K562 (cell line): ENCODE measurements around the gene PLXNA3. TPM values are rescaled to one million over a fixed set of nuclear protein-coding genes. Genes with fewer than 3 reads are reported as not detected.

ENCODE experiments used
- ARHGAP35 ChIP-seq: fragments of 450-650 bp; IDR thresholded peaks from 2 replicates; pipeline ENCODE4 v1.6.1; 2018; ENCODE audit not compliant: partially characterized antibody
- CAMTA2 ChIP-seq: fragments of 250-450 bp; sonication (Bioruptor Pico); conservative IDR thresholded peaks from 2 replicates; pipeline ENCODE4 v1.5.1; 2022
- CBX2 ChIP-seq: fragments of 200-600 bp; sonication (generic); IDR thresholded peaks from one replicate; pipeline ENCODE4 v1.6.1; 2012; ENCODE audit warnings: mild to moderate bottlenecking, low read length, inconsistent platforms; ENCODE audit not compliant: insufficient read depth, poor library complexity, severe bottlenecking
- CBX3 ChIP-seq, 2 experiments: IDR thresholded peaks; 1 replicate in 1 of 2; 2 replicates in 1 of 2; pipeline ENCODE4 v1.6.1; 2012; ENCODE audit warnings: inconsistent platforms in 2 of 2, low read length in 2 of 2, borderline replicate concordance in 1 of 2, control low read depth in 1 of 2
- GATAD2A ChIP-seq: fragments of 450-650 bp; IDR thresholded peaks from 2 replicates; pipeline ENCODE4 v1.6.1; 2017
- GTF2E2 ChIP-seq: fragments of 200-800 bp; sonication (Bioruptor generic); IDR thresholded peaks from 2 replicates; pipeline ENCODE4 v1.6.1; 2016; ENCODE audit warnings: missing genetic modification characterization, missing compliant biosample characterization
- HMGN3 ChIP-seq: IDR thresholded peaks from 2 replicates; pipeline ENCODE4 v1.6.1; 2011; ENCODE audit warnings: borderline replicate concordance, low read depth, mild to moderate bottlenecking, mixed read lengths, low read length; ENCODE audit not compliant: insufficient read length; ENCODE audit errors: extremely low read depth
- JUND ChIP-seq, 2 experiments: IDR thresholded peaks; 2 replicates in 1 of 2; 3 replicates in 1 of 2; pipeline ENCODE4 v1.6.1; 2011; ENCODE audit warnings: borderline replicate concordance in 2 of 2, low read depth in 2 of 2, low read length in 2 of 2, improper control_type of control experiment in 1 of 2, missing biosample characterization in 1 of 2, missing genetic modification characterization in 1 of 2, missing genetic modification reagents in 1 of 2
- MAFK ChIP-seq: IDR thresholded peaks from 2 replicates; pipeline ENCODE4 v1.6.1; 2011; ENCODE audit warnings: low read length, improper control_type of control experiment
- RUNX1 ChIP-seq: sonication (generic); IDR thresholded peaks from 2 replicates; pipeline ENCODE4 v1.6.1; 2016; ENCODE audit warnings: antibody characterized with exemption, low read depth
- SREBF2 ChIP-seq: sonication (generic); formaldehyde crosslinking; IDR thresholded peaks from 2 replicates; pipeline ENCODE4 v1.4.0; 2020; ENCODE audit warnings: mild to moderate bottlenecking, missing genetic modification reagents
- SRSF9 ChIP-seq: fragments of 200-400 bp; formaldehyde crosslinking; IDR thresholded peaks from 2 replicates; pipeline ENCODE4 v1.6.1; 2017; ENCODE audit warnings: low read depth, low read length, borderline replicate concordance
- TBP ChIP-seq: optimal IDR thresholded peaks from 2 replicates; pipeline ENCODE3; 2011; ENCODE audit warnings: low read depth, low read length, improper control_type of control experiment
- TEAD1 ChIP-seq, 2 experiments: fragments of 450-650 bp in 1 of 2; sonication (generic) in 1 of 2; formaldehyde crosslinking; IDR thresholded peaks; 2 replicates each; pipeline versions ENCODE4 v1.4.0 to v1.8.0; 2020 to 2022; ENCODE audit warnings: mild to moderate bottlenecking in 2 of 2, missing genetic modification reagents in 1 of 2
- ZFP30 ChIP-seq: fragments of 250-450 bp; sonication (Bioruptor Pico); IDR thresholded peaks from 2 replicates; pipeline ENCODE4 v1.8.0; 2022; ENCODE audit warnings: moderate library complexity, mild to moderate bottlenecking, inconsistent platforms, borderline replicate concordance
- ZFX ChIP-seq: sonication (generic); formaldehyde crosslinking; IDR thresholded peaks from 2 replicates; pipeline ENCODE4 v1.8.0; 2022; ENCODE audit warnings: mild to moderate bottlenecking, missing genetic modification reagents, moderate library complexity
- ZNF134 ChIP-seq: fragments of 250-450 bp; sonication (Bioruptor Pico); conservative IDR thresholded peaks from 2 replicates; pipeline ENCODE4 v1.4.0; 2020
- ZNF589 ChIP-seq: fragments of 200-800 bp; sonication (Bioruptor generic); IDR thresholded peaks from 2 replicates; pipeline ENCODE4 v1.6.1; 2016; ENCODE audit warnings: low read depth, missing genetic modification characterization, missing compliant biosample characterization
- polyA plus RNA-seq, 8 experiments: library from polyadenylated mRNA; depleted of rRNA in 4 of 8; stranded (reverse) in 5 of 8; unstranded in 3 of 8; fragments of >200 nt; fragmentation: Nextera tagmentation in 2 of 8; fragmentation: Illumina TruSeq in 1 of 8; extraction: Ambion mirVana in 2 of 8; extraction: Trizol in 1 of 8; gene quantifications; 2 replicates each; pipeline versions ENCODE4 v1.2.1 to v1.2.3, GENCODE V29; 2011 to 2014; ENCODE audit warnings: inconsistent platforms in 1 of 8, missing spikeins in 1 of 8
- total RNA-seq, 7 experiments: library from RNA; depleted of rRNA in 6 of 7; stranded (reverse); fragments of >200 nt in 6 of 7; fragmentation: Illumina TruSeq in 2 of 7; extraction: Trizol in 2 of 7; gene quantifications; 2 replicates each; pipeline versions ENCODE4 v1.2.1 to v1.2.3, GENCODE V29; 2011 to 2021; ENCODE audit warnings: low replicate concordance in 1 of 7
- TF ChIP-seq, protein P1 (sequence below), 2 experiments: fragments of 250-450 bp in 1 of 2; fragments of 450-650 bp in 1 of 2; sonication (Bioruptor Pico) in 1 of 2; IDR thresholded peaks; 2 replicates each; pipeline versions ENCODE4 v1.6.1 to v1.8.0; 2016 to 2021; ENCODE audit warnings: mild to moderate bottlenecking in 2 of 2, moderate library complexity in 2 of 2, missing compliant biosample characterization in 1 of 2, missing genetic modification characterization in 1 of 2
- TF ChIP-seq, protein P2 (sequence below): sonication (generic); formaldehyde crosslinking; IDR thresholded peaks from 2 replicates; pipeline ENCODE4 v1.8.1; 2023; ENCODE audit warnings: mild to moderate bottlenecking, missing genetic modification reagents
- TF ChIP-seq, protein P3 (sequence below): fragments of 150-350 bp; IDR thresholded peaks from 2 replicates; pipeline ENCODE4 v1.6.1; 2014; ENCODE audit warnings: low read depth, mild to moderate bottlenecking, low read length, borderline replicate concordance

Gene PLXNA3
- total and polyA plus RNA-seq, 9 of the 15 experiments (the other 6 are each of a cell fraction or from before 2014, with no cell fraction given): 0.32 to 47.8 (median 7.5) TPM

DNA sequence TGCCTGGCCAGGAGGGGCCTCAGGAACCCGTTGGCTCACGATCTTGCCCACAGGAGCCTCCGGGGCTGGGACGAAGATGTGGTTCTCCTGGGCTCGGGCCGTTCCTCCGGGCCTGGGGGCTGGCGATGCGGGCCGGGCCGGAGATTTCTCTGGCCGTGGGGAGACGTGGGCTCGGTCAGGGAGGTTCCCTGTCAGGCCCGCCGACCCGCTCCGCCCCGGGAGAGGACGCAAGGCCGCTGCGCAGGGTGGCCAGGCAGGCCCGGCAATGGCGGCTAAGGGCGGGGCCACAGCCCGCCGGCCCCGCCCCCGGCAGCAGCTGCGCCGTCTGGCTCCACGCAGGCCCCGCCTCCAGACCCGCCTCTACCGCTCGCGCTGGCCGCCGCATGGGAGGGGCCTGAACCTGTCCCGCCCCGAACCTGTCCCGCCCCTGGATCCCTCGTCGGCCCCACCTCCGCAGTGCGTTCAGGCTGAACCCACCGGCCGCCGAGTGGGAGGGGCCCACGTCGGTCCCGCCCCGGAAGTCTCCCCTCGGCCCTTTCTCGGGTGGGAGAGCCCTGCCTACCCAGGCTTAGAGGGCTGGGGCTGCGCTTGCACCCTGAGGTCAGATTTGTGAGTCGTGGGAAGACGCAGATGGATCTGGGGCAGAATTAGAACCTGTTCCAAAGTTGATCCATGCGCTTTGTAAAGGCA lies 58.0 kb downstream of the PLXNA3 start, which contains the start of gene FAM3A (continued):
- TF ChIP-seq SREBF2 (CRISPR knock-in tag): no peak
- no peak for TF ChIP-seq ARHGAP35
- TF ChIP-seq ZNF134: no peak
- TF ChIP-seq ZNF589 (CRISPR knock-in tag): no peak
- no peak for TF ChIP-seq ZFP30 (CRISPR knock-in tag)
- TF ChIP-seq JUND (IDR thresholded peaks at IDR 0.05; ENCODE audit: borderline replicate concordance, low read depth, low read length): peak; percentile 28; the same call in 1 of the 2 replicates
- 0 out of 3 replicates have a peak, but pooled peaks have one; percentile 43 for TF ChIP-seq JUND (tag; IDR thresholded peaks at IDR 0.05; ENCODE audit: borderline replicate concordance, low read depth, low read length)
- peak; percentile 68 for TF ChIP-seq HMGN3
- no peak for TF ChIP-seq MAFK
- TF ChIP-seq TEAD1 (CRISPR knock-in tag; IDR thresholded peaks at IDR 0.05): 0 out of 4 replicates have a peak, but pooled peaks of 1 of the 2 experiments have one; percentile 53
- TF ChIP-seq, protein P1, sequence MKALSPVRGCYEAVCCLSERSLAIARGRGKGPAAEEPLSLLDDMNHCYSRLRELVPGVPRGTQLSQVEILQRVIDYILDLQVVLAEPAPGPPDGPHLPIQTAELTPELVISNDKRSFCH (CRISPR knock-in tag; IDR thresholded peaks at IDR 0.05): no peak
- TF ChIP-seq, protein P1 (tag; IDR thresholded peaks at IDR 0.05): no peak
- TF ChIP-seq ZFX (CRISPR knock-in tag): peak; percentile 97
- TF ChIP-seq TBP: peak; percentile 47
- TF ChIP-seq, protein P2, sequence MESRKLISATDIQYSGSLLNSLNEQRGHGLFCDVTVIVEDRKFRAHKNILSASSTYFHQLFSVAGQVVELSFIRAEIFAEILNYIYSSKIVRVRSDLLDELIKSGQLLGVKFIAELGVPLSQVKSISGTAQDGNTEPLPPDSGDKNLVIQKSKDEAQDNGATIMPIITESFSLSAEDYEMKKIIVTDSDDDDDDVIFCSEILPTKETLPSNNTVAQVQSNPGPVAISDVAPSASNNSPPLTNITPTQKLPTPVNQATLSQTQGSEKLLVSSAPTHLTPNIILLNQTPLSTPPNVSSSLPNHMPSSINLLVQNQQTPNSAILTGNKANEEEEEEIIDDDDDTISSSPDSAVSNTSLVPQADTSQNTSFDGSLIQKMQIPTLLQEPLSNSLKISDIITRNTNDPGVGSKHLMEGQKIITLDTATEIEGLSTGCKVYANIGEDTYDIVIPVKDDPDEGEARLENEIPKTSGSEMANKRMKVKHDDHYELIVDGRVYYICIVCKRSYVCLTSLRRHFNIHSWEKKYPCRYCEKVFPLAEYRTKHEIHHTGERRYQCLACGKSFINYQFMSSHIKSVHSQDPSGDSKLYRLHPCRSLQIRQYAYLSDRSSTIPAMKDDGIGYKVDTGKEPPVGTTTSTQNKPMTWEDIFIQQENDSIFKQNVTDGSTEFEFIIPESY (CRISPR knock-in tag): no peak
- TF ChIP-seq, protein P3, sequence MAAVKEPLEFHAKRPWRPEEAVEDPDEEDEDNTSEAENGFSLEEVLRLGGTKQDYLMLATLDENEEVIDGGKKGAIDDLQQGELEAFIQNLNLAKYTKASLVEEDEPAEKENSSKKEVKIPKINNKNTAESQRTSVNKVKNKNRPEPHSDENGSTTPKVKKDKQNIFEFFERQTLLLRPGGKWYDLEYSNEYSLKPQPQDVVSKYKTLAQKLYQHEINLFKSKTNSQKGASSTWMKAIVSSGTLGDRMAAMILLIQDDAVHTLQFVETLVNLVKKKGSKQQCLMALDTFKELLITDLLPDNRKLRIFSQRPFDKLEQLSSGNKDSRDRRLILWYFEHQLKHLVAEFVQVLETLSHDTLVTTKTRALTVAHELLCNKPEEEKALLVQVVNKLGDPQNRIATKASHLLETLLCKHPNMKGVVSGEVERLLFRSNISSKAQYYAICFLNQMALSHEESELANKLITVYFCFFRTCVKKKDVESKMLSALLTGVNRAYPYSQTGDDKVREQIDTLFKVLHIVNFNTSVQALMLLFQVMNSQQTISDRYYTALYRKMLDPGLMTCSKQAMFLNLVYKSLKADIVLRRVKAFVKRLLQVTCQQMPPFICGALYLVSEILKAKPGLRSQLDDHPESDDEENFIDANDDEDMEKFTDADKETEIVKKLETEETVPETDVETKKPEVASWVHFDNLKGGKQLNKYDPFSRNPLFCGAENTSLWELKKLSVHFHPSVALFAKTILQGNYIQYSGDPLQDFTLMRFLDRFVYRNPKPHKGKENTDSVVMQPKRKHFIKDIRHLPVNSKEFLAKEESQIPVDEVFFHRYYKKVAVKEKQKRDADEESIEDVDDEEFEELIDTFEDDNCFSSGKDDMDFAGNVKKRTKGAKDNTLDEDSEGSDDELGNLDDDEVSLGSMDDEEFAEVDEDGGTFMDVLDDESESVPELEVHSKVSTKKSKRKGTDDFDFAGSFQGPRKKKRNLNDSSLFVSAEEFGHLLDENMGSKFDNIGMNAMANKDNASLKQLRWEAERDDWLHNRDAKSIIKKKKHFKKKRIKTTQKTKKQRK: no peak
- no peak for TF ChIP-seq RUNX1
- TF ChIP-seq GTF2E2 (tag): 0 out of 2 replicates have a peak, but pooled peaks have one; percentile 16
- TF ChIP-seq SRSF9: no peak
- peak; percentile 52; the same call in 1 of the 2 replicates for TF ChIP-seq GATAD2A
- 0 out of 2 replicates have a peak, but pooled peaks have one; percentile 42 for TF ChIP-seq CAMTA2
- no peak for TF ChIP-seq CBX3 (IDR thresholded peaks at IDR 0.05; ENCODE audit: borderline replicate concordance in 1 of 2, low read length in 2 of 2)
- TF ChIP-seq CBX2: no peak
